Mesendoderm (in vitro differentiated cells): ENCODE results near the gene SPTSSB.

Experiments used
- DNase-seq: peaks from one replicate; pipeline ENCODE4 v3.0.0; 2013
- H2AK5ac ChIP-seq: 2 replicates; pipeline ENCODE4 v1.6.1; 2013; ENCODE audit warnings: low read length, inconsistent platforms
- H2BK120ac ChIP-seq: 2 replicates; pipeline ENCODE4 v1.6.1; 2013; ENCODE audit warnings: low read depth, mild to moderate bottlenecking, low read length, moderate library complexity, mixed read lengths
- H2BK15ac ChIP-seq: replicated peaks from 2 replicates; pipeline ENCODE4 v1.6.1; 2013; ENCODE audit warnings: low read depth, mild to moderate bottlenecking, moderate library complexity
- H2BK5ac ChIP-seq: 2 replicates; pipeline ENCODE4 v1.6.1; 2013; ENCODE audit warnings: low read length, inconsistent platforms
- H3K18ac ChIP-seq: 2 replicates; pipeline ENCODE4 v1.6.1; 2013; ENCODE audit warnings: mild to moderate bottlenecking, low read length, mixed read lengths
- H3K23ac ChIP-seq: one replicate; pipeline ENCODE4 v1.6.1; 2013; ENCODE audit warnings: low read length
- H3K27ac ChIP-seq: 2 replicates; pipeline ENCODE4 v1.5.1; 2013; ENCODE audit warnings: low read depth, mild to moderate bottlenecking, inconsistent platforms, low read length, moderate library complexity
- H3K27me3 ChIP-seq: 2 replicates; pipeline ENCODE4 v1.6.1; 2013; ENCODE audit warnings: low read length, control low read depth, mild to moderate bottlenecking, inconsistent platforms; ENCODE audit not compliant: insufficient read depth, poor library complexity
- H3K36me3 ChIP-seq: 2 replicates; pipeline ENCODE4 v1.6.1; 2013; ENCODE audit warnings: low read length, inconsistent platforms; ENCODE audit not compliant: control insufficient read depth, insufficient read depth
- H3K4ac ChIP-seq: one replicate; pipeline ENCODE4 v1.6.1; 2013; ENCODE audit warnings: low read depth, mild to moderate bottlenecking, low read length, moderate library complexity
- H3K4me1 ChIP-seq: 2 replicates; pipeline ENCODE4 v1.6.1; 2013; ENCODE audit warnings: low read depth, low read length, inconsistent platforms; ENCODE audit not compliant: control insufficient read depth
- H3K4me2 ChIP-seq: 2 replicates; pipeline ENCODE4 v1.6.1; 2013; ENCODE audit warnings: low read length
- H3K4me3 ChIP-seq: 2 replicates; pipeline ENCODE4 v1.5.1; 2013; ENCODE audit warnings: mild to moderate bottlenecking, low read length
- H3K56ac ChIP-seq: one replicate; pipeline ENCODE4 v1.6.1; 2013; ENCODE audit warnings: low read length
- H3K79me1 ChIP-seq: 2 replicates; pipeline ENCODE4 v1.6.1; 2013; ENCODE audit warnings: low read length, inconsistent platforms
- H3K79me2 ChIP-seq: 2 replicates; pipeline ENCODE4 v1.6.1; 2013; ENCODE audit warnings: mild to moderate bottlenecking, low read length; ENCODE audit not compliant: control insufficient read depth, insufficient read depth
- H3K9ac ChIP-seq: 2 replicates; pipeline ENCODE4 v1.6.1; 2013; ENCODE audit warnings: low read length, inconsistent platforms
- H4K5ac ChIP-seq: one replicate; pipeline ENCODE4 v1.6.1; 2013; ENCODE audit warnings: low read length
- H4K8ac ChIP-seq: one replicate; pipeline ENCODE4 v1.6.1; 2013; ENCODE audit warnings: low read depth, mild to moderate bottlenecking, control low read depth, low read length, moderate library complexity
- WGBS: extraction: QIAGEN DNeasy Blood & Tissue Kit; methylation state at CpG from one replicate; pipeline ENCODE4 v1.1.7; 2013; ENCODE audit warnings: low lambda C conversion rate, missing lambda C conversion rate; ENCODE audit not compliant: insufficient coverage; ENCODE audit errors: extremely low coverage; 5-methylcytosine and 5-hydroxymethylcytosine counted together

SPTSSB gene

DNA sequence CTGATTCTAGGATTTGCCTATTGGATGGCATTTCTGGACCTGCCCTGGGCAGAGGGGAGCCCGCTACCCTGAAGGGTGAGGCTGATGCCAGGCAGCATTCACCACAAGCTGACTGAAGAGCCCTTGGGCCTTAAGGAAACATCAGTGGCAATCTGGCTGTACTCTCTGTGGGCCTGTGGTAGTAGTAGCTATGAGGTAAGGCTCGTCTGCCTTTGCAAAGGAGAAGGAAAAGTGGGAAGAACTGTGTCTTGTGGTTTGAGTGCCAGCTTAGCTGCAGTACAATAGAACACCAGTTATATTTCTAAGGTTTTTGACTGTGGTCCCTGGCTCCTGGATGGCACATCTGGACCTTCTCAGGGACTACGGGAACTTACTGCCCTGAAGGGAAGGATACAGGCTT, 51.5 kb downstream of the SPTSSB start:
- Histone ChIP-seq H3K56ac (no peak overlapping the region), H2AK5ac (no peak overlapping the region), H3K27ac (no peak overlapping the region), H4K5ac (no peak overlapping the region), H3K4me1 (no peaks in the 10 kb centered on the region), H3K18ac (no peak overlapping the region), H2BK5ac (no peak overlapping the region), H2BK15ac (no peak overlapping the region), H3K36me3 (no peaks in the 10 kb centered on the region), H3K79me2 (no peaks in the 10 kb centered on the region), H3K23ac (no peak overlapping the region), H3K4ac (no peak overlapping the region), H2BK120ac (no peak overlapping the region), H3K79me1 (no peaks in the 10 kb centered on the region), H4K8ac (no peak overlapping the region), H3K4me3 (no peak overlapping the region), H3K9ac (no peak overlapping the region), H3K27me3 (no peaks in the 10 kb centered on the region), H3K4me2 (no peak overlapping the region)
- DNase-seq, result no peak
- WGBS, result no CpG with 5 or more reads among the region's 3 CpGs

DNA sequence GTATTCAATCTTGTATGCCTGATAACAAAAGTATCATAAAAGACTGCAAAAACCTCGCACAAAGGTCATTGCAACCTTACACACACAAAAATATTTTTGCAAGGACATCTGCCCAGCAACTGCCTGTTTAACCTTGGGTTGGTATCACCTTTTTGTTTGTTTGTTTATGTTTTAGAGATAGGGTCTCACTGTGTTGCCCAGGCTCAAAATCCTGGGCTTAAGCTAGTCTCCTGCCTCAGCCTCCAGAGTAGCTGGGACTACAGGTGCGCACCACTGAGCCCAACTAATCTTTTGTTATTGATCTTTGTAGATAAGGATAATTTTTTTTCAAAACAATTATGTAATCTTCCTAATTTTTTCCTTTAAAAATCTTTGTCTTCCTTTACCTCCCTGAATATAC, 54.2 kb downstream of the SPTSSB start:
- Histone ChIP-seq H4K5ac (no peak overlapping the region), H3K9ac (no peak overlapping the region), H4K8ac (no peak overlapping the region), H2BK15ac (no peak overlapping the region), H3K56ac (no peak overlapping the region), H3K4me1 (no peaks in the 10 kb centered on the region), H3K4me2 (no peak overlapping the region), H3K4me3 (no peak overlapping the region), H3K27me3 (no peaks in the 10 kb centered on the region), H3K36me3 (no peaks in the 10 kb centered on the region), H3K79me2 (no peaks in the 10 kb centered on the region), H2BK120ac (no peak overlapping the region), H2AK5ac (no peak overlapping the region), H3K23ac (no peak overlapping the region), H3K4ac (no peak overlapping the region), H3K27ac (no peak overlapping the region), H3K79me1 (no peaks in the 10 kb centered on the region), H3K18ac (no peak overlapping the region), H2BK5ac (no peak overlapping the region)
- DNase-seq, result no peak
- WGBS, result no CpG with 5 or more reads among the region's 2 CpGs

DNA sequence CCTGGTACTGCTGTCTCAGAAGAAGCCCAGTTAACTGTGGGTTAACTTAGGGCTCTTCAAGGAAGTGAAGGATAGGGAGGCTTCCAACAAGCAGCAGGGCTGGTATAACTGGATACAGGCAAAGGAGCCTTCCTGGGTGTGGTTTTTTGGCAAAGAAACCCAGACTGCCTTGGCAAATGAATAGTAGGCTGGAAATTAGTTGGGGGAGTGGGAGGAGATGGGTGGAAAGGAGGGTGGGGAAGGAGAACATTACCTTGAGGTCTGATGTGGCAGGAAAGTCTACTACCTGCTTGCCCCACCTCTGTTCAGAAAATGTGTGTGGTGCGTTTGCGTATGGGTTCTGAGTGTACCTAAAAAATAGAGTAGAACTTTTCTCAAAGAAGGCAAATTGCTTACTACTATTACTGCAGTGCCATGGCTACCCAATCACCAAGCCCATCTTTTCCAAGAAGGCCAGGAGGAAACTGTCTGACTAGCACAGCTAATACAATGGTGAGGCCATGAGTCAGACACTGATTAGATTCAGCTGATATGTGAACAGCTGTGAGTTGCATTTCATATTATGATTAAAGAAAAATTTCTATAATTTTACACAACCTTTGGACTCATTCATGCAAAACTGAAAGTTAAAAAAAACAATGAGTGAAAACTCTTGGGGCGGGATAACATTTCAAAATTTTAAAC, 55.2 kb downstream of the SPTSSB start:
- H3K27me3 ChIP-seq, result no peaks in the 10 kb centered on the region
- no peak for DNase-seq
- no peak overlapping the region for H3K4me3 ChIP-seq
- no peaks in the 10 kb centered on the region for H3K79me1 ChIP-seq
- H2BK15ac ChIP-seq, result no peak overlapping the region
- H3K4me1 ChIP-seq, result no peaks in the 10 kb centered on the region
- H3K27ac ChIP-seq, result no peak overlapping the region
- no peak overlapping the region for H4K5ac ChIP-seq
- H3K9ac ChIP-seq, result no peak overlapping the region
- no peak overlapping the region for H3K23ac ChIP-seq
- no peak overlapping the region for H3K4me2 ChIP-seq
- no peak overlapping the region for H3K56ac ChIP-seq
- no peak overlapping the region for H3K18ac ChIP-seq
- no peaks in the 10 kb centered on the region for H3K79me2 ChIP-seq
- no peak overlapping the region for H3K4ac ChIP-seq
- no CpG with 5 or more reads among the region's 3 CpGs for WGBS
- H2BK5ac ChIP-seq, result no peak overlapping the region
- no peak overlapping the region for H4K8ac ChIP-seq
- no peak overlapping the region for H2AK5ac ChIP-seq
- no peaks in the 10 kb centered on the region for H3K36me3 ChIP-seq
- no peak overlapping the region for H2BK120ac ChIP-seq

- no peaks in the 10 kb centered on the region for H3K79me2 ChIP-seq
- no peaks in the 10 kb centered on the region for H3K27me3 ChIP-seq
- H3K23ac ChIP-seq, result no peak overlapping the region
- no peak overlapping the region for H2AK5ac ChIP-seq
- no CpG with 5 or more reads among the region's 3 CpGs for WGBS
- H3K36me3 ChIP-seq, result no peaks in the 10 kb centered on the region
- H2BK120ac ChIP-seq, result no peak overlapping the region
- H3K27ac ChIP-seq, result no peak overlapping the region
- no peak overlapping the region for H4K8ac ChIP-seq
- no peak overlapping the region for H2BK5ac ChIP-seq
- peak; percentile 68 for DNase-seq
- no peak overlapping the region for H4K5ac ChIP-seq
- no peak overlapping the region for H3K18ac ChIP-seq
- no peak overlapping the region for H2BK15ac ChIP-seq
- no peak overlapping the region for H3K9ac ChIP-seq
- no peak overlapping the region for H3K4me3 ChIP-seq
- no peak overlapping the region for H3K56ac ChIP-seq
- H3K4ac ChIP-seq, result no peak overlapping the region
- H3K4me2 ChIP-seq, result no peak overlapping the region
- no peaks in the 10 kb centered on the region for H3K4me1 ChIP-seq
- no peaks in the 10 kb centered on the region for H3K79me1 ChIP-seq
These were observed 56.4 kb downstream of the SPTSSB start for GRCh38 chr3:161314836-161315395.

DNA sequence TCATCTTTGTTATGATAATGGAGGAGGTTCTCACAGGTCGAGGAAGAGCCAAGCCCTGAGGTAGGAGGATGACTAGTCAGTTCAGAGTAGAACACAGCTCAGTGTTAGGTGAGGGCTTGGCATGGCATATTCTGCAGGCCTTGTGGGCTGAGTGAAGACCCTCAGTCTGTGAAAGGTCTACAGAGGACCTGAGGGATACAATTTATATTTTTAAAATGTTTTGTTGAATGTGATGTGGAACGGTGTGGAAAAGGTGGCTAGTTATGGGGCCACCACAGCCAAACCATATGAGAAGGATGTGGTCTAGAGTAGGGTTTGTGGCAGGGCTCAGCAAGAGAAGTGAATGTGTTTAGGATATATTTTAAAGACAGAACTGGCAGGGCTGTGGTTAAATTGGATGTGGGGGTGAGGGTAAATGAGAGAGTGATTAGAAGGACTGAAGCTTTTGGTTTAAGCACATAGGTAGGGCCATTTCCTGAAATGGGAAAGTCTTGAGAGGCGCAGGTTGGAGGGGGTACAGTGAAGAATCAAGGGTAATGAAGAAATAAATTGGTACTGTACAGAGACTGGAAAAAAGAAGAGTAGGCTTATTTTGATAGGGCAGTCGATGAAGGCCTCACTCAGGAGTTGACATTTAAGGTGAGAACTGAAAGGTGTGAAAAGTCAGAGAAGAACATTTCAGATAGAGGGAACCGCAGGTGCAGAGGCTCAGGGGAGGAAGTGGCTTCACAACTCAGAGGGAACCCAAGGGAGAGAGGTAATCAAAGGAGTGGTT, 60.5 kb downstream of the SPTSSB start:
- Histone ChIP-seq H2BK15ac (no peak overlapping the region), H3K27ac (no peak overlapping the region), H3K79me1 (no peaks in the 10 kb centered on the region), H2AK5ac (no peak overlapping the region), H4K5ac (no peak overlapping the region), H3K36me3 (no peaks in the 10 kb centered on the region), H3K4me1 (no peaks in the 10 kb centered on the region), H3K56ac (no peak overlapping the region), H3K4ac (no peak overlapping the region), H2BK120ac (no peak overlapping the region), H3K79me2 (no peaks in the 10 kb centered on the region), H3K4me2 (no peak overlapping the region), H2BK5ac (no peak overlapping the region), H3K23ac (no peak overlapping the region), H3K27me3 (no peaks in the 10 kb centered on the region), H3K18ac (no peak overlapping the region), H3K4me3 (no peak overlapping the region), H3K9ac (no peak overlapping the region), H4K8ac (no peak overlapping the region)
- no CpG with 5 or more reads among the region's 5 CpGs for WGBS
- no peak for DNase-seq
